ENCODE results near the gene KMT2D. TPM values are rescaled to one million over a fixed set of nuclear protein-coding genes. Genes with fewer than 3 reads are reported as not detected.
A peak's percentile ranks its signal among the peaks of the same experiment; 100 is the strongest.

Gene KMT2D
- total and polyA plus RNA-seq, 10 of the 15 experiments (the other 5 are each of a cell fraction or from before 2014, with no cell fraction given) = 0.51 to 71.5 (median 10.4) TPM

- TF ChIP-seq TCF3 (IDR thresholded peaks at IDR 0.05; ENCODE audit: borderline replicate concordance, insufficient read depth, low read depth, low read length) (no peak), IKZF2 (IDR thresholded peaks at IDR 0.05) (peak; percentile 38 to 53; a peak in 3 of 4 replicates), RUNX3 (IDR thresholded peaks at IDR 0.05; ENCODE audit: low read length) (peak; percentile 93), MAX (IDR thresholded peaks at IDR 0.05; ENCODE audit: low read depth, low read length) (peak; percentile 97), RFX5 (IDR thresholded peaks at IDR 0.05; ENCODE audit: low read depth, low read length) (no peak; the same call in 1 of the 2 replicates), SPI1 (IDR thresholded peaks at IDR 0.05; ENCODE audit: borderline replicate concordance, insufficient read depth, low read depth, low read length) (peak; percentile 16; the same call in 1 of the 2 replicates), CREB1 (IDR thresholded peaks at IDR 0.05; ENCODE audit: low read depth) (peak; percentile 53; the same call in 1 of the 2 replicates), RBBP5 (conservative IDR thresholded peaks at IDR 0.05) (0 out of 2 replicates have a peak, but pooled peaks have one; percentile 73), EGR1 (IDR thresholded peaks at IDR 0.05; ENCODE audit: borderline replicate concordance in 1 of 2, low read depth in 2 of 2, low read length in 2 of 2) (no peak), CTCF (IDR thresholded peaks at IDR 0.05 in 2 of 3, conservative IDR thresholded peaks at IDR 0.05 in 1 of 3; ENCODE audit: control insufficient read depth in 2 of 3, extremely low read depth in 1 of 3, insufficient read depth in 1 of 3, low read depth in 3 of 3, low read length in 3 of 3) (peak; percentile 33 to 37 (median 36); a peak in 4 of 6 replicates), SMC3 (IDR thresholded peaks at IDR 0.05; ENCODE audit: borderline replicate concordance, low read length) (no peak), ZBTB33 (IDR thresholded peaks at IDR 0.05) (no peak), SRF (IDR thresholded peaks at IDR 0.05; ENCODE audit: low read depth in 2 of 2, low read length in 2 of 2) (no peak), BACH1 (IDR thresholded peaks at IDR 0.05; ENCODE audit: borderline replicate concordance) (0 out of 2 replicates have a peak, but pooled peaks have one; percentile 29), SREBF2 (IDR thresholded peaks at IDR 0.05; ENCODE audit: low read length) (no peak), ATF2 (IDR thresholded peaks at IDR 0.05; ENCODE audit: low read length) (no peak), EP300 (IDR thresholded peaks at IDR 0.05; ENCODE audit: borderline replicate concordance in 1 of 2, control insufficient read depth in 1 of 2, low read depth in 2 of 2, low read length in 2 of 2) (peak in 1 of 2 experiments; percentile 30; a peak in 1 of 4 replicates), PAX8 (IDR thresholded peaks at IDR 0.05) (no peak), CREM (IDR thresholded peaks at IDR 0.05; ENCODE audit: low read depth) (peak; percentile 57; the same call in 1 of the 2 replicates), NR2F1 (conservative IDR thresholded peaks at IDR 0.05) (no peak), EZH2 (IDR thresholded peaks at IDR 0.05; ENCODE audit: borderline replicate concordance, control insufficient read depth, low read depth, low read length) (no peak), ETV6 (conservative IDR thresholded peaks at IDR 0.05 in 1 of 2, IDR thresholded peaks at IDR 0.05 in 1 of 2; ENCODE audit: borderline replicate concordance in 1 of 2, low read depth in 1 of 2) (no peak)
Observed at GRCh38 chr12:49069507-49070346, 9.1 kb upstream of the KMT2D start, which contains the start of gene RHEBL1 (continued).

Data from GM12878 (cell line).